Measurements from ENCODE around the gene ITPR3.

DNA sequence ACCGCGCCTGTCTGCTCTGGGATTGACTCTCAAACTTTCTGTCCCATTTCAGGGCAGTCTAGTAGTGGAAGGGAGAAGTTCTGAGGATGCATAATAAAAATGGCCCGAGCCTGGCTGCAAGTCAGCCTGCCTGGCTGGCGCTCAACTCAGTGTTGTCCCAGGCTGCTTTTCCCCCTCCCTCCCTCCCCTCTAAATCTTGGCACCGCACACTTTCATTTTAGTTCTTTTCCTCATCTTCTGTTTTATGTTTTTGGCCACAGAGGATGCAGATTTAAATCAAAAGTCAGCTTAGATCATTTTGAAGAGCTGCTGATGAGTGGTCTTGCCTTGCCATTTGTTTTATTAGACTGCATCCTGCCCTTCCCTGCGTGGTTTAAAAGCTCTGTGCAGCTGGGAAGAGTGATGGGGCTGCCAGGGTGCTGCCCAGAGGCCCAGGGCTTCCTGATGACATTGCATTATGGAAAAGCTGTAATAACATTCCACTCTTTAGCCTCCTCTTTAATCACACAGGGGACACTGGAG is 96.9 kb downstream of the ITPR3 start:
- TF ChIP-seq, protein P1, sequence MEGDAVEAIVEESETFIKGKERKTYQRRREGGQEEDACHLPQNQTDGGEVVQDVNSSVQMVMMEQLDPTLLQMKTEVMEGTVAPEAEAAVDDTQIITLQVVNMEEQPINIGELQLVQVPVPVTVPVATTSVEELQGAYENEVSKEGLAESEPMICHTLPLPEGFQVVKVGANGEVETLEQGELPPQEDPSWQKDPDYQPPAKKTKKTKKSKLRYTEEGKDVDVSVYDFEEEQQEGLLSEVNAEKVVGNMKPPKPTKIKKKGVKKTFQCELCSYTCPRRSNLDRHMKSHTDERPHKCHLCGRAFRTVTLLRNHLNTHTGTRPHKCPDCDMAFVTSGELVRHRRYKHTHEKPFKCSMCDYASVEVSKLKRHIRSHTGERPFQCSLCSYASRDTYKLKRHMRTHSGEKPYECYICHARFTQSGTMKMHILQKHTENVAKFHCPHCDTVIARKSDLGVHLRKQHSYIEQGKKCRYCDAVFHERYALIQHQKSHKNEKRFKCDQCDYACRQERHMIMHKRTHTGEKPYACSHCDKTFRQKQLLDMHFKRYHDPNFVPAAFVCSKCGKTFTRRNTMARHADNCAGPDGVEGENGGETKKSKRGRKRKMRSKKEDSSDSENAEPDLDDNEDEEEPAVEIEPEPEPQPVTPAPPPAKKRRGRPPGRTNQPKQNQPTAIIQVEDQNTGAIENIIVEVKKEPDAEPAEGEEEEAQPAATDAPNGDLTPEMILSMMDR (IDR thresholded peaks at IDR 0.05) = no peak
- TF ChIP-seq POLR2A (IDR thresholded peaks at IDR 0.05) (no peak), POLR2AphosphoS5 (IDR thresholded peaks at IDR 0.05) (no peak), EP300 (IDR thresholded peaks at IDR 0.05; ENCODE audit: low read depth) (no peak)

Data from transverse colon (tissue), 4 donors.